Stimulated activated naive CD8-positive, alpha-beta T cell treated with anti-CD3 and anti-CD28 coated beads, Interleukin-15, Interleukin-2, amounts not matched to agents 100 ng/mL and 50 ng/mL, for 24 hours (primary cell): ENCODE data around the gene PCSK1.

Source experiments
- H3K27ac Mint-ChIP-seq: one replicate; pipeline ENCODE4 v1.8.0; 2021; ENCODE audit warnings: mild to moderate bottlenecking, mixed read lengths
- H3K27me3 Mint-ChIP-seq: one replicate; pipeline ENCODE4 v1.8.0; 2021; ENCODE audit warnings: mixed read lengths
- H3K36me3 Mint-ChIP-seq: one replicate; pipeline ENCODE4 v1.8.0; 2021; ENCODE audit warnings: low read depth, mixed read lengths
- H3K4me1 Mint-ChIP-seq: one replicate; pipeline ENCODE4 v1.8.0; 2021; ENCODE audit warnings: low read depth, mixed read lengths
- H3K4me3 Mint-ChIP-seq: one replicate; pipeline ENCODE4 v1.8.0; 2021; ENCODE audit warnings: mild to moderate bottlenecking, mixed read lengths
- H3K9me3 Mint-ChIP-seq: one replicate; pipeline ENCODE4 v1.8.0; 2021; ENCODE audit warnings: mixed read lengths

Gene PCSK1

DNA sequence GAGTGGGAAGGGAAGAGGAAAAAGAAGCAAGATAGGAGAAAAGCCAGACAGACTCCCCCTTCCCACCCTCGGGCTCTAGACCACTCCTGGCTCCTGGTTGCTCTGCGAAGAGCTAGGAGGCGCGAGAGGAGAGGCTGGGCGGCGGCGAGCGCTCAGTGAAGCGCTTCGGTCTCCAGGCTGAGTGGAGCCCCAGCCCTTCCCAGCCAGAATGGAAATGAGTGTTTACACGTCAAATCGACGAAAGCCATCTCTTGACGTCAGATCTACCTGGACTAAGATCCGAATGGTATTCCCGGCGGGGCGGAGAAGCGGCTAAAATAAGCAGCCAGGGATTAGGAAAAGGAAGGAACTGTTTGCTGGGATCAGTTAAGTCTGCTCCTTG lies at the start of gene PCSK1:
PCSK1 (minus strand) TSS at position 183 of the 382 bp plus-strand sequence. CDS start 206 bp downstream, outside the sequence.
- H3K27me3 Mint-ChIP-seq: peaks cover 78% of the 10 kb centered on the region
- H3K36me3 Mint-ChIP-seq: no peaks in the 10 kb centered on the region
- peaks cover 9% of the 10 kb centered on the region for H3K9me3 Mint-ChIP-seq
- H3K4me1 Mint-ChIP-seq: peaks cover 24% of the 10 kb centered on the region
- no peak within 1 kb of the TSS for H3K27ac Mint-ChIP-seq
- no peak within 1 kb of the TSS for H3K4me3 Mint-ChIP-seq

DNA sequence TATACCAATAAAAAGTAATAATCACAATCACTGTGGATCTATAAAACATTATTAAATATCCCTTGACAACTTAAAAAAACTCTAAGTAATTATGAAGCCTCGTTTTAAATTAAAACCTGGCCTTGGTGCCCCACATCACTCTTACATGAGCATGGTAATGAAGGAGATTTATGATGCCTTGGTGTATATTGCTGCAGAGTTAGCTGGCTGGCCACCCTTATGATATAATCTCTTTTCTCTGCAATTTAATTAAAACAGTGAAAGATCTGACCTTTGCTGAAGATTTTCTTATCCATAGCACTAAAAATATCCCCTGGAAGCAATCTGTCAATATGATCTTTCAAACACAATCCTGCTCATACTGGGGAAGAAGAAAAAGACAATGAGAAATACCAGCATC lies 48.8 kb upstream of the PCSK1 start:
- H3K36me3 Mint-ChIP-seq: no peaks in the 10 kb centered on the region
- no peaks in the 10 kb centered on the region for H3K9me3 Mint-ChIP-seq
- H3K27me3 Mint-ChIP-seq: peaks cover 5% of the 10 kb centered on the region
- no peaks in the 10 kb centered on the region for H3K4me1 Mint-ChIP-seq
- no peak overlapping the region for H3K4me3 Mint-ChIP-seq
- no peak overlapping the region for H3K27ac Mint-ChIP-seq

DNA sequence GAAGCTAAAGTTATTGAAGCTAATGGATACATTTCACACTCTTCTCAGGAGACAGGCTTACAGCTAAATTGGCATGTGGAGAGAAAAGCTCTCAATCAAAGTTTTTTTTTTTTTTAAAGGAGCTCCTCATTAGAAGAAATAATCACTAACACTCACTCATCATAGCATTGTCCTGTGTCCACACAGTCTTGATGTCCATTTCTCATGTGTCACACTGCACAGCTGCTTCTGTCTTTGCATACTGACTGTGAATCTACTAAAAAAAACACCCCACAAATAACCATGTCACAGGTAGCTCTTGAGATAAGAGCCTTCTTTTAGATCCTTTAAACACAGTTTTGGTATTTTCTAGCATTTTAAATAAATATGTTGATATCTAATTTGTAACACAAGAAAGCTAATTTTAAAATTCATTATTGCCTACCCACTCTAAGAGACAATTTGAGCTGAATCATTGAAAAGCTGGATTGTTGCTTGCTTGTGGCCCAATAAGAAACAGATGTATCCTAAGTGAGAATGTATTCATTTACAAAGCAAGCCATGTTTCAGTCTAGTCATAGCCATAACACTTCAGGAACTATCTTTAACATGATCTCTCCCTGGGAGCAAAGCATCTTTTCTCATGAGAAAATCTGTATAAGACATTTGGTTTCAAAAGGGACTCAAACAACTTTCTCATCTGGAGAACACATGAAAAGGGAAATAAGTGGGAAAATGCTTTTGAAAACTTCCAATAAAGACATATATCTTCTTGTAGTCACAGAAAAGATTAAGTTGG lies 48.1 kb upstream of the PCSK1 start:
- H3K9me3 Mint-ChIP-seq: no peaks in the 10 kb centered on the region
- H3K27ac Mint-ChIP-seq: no peak overlapping the region
- H3K36me3 Mint-ChIP-seq: no peaks in the 10 kb centered on the region
- peaks cover 5% of the 10 kb centered on the region for H3K27me3 Mint-ChIP-seq
- H3K4me3 Mint-ChIP-seq: no peak overlapping the region
- no peaks in the 10 kb centered on the region for H3K4me1 Mint-ChIP-seq

DNA sequence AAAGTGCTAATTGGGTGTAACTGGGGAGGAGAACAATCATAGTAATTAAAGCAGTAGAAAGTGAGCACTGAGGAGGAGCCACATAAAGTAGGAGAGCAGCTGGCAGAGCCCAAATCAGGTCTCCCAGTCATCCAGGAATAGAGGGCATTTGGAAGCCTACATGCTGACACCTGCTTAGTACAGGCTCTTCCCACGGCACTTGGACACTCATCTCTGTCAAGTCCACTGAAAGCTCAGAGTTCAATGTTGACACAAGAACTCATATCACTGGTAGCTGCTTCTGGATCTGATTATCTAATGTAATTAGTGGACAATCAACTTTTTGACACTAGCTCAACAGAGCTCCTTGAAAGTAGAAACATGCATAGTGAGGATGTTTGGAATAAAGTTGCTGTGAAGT lies 45.9 kb upstream of the PCSK1 start:
- no peak overlapping the region for H3K4me3 Mint-ChIP-seq
- H3K27ac Mint-ChIP-seq: no peak overlapping the region
- H3K27me3 Mint-ChIP-seq: no peaks in the 10 kb centered on the region
- H3K9me3 Mint-ChIP-seq: no peaks in the 10 kb centered on the region
- H3K4me1 Mint-ChIP-seq: no peaks in the 10 kb centered on the region
- H3K36me3 Mint-ChIP-seq: no peaks in the 10 kb centered on the region

DNA sequence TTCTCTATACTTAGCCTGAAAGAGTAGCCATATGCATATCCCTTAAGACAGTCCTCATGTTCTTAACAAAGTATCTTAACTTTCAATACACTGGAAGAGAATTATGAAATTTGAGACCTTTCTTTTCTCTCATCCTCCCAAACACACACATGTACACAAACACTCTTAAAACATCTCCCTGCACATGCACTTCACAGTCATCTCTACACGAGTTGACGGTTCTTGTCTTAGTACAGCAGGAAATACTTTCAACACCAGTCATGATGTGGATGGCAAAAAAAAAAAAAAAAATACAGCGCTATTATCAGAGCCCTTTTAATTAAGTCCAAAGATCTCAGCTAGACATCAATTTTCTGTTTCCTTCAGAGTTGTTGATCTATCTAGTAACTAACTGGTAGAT lies 43.6 kb upstream of the PCSK1 start:
- Mint-ChIP-seq H3K36me3 (no peaks in the 10 kb centered on the region), H3K9me3 (no peaks in the 10 kb centered on the region), H3K27me3 (no peaks in the 10 kb centered on the region), H3K4me3 (no peak overlapping the region), H3K4me1 (no peaks in the 10 kb centered on the region), H3K27ac (no peak overlapping the region)

DNA sequence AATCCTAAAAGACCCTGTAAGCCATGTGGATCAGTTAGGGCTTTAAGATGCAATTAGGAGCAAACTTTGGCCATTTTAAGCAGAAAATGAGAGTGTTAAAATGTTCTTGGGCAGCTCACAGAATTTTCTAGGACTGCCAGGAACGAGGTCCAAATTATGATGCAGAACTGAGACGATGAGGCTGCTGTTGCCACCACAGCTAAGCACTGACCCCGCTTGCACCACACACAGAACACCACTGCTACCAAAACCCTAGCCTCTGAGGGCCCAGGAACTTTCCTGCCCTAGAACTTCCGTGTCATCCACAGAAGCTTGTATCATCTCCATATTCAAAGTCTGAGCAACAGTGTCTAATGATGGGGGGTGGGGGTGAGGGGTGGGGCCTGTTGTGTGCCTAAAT lies 41.0 kb upstream of the PCSK1 start:
- Mint-ChIP-seq H3K27me3 (peaks cover 4% of the 10 kb centered on the region), H3K9me3 (no peaks in the 10 kb centered on the region), H3K27ac (no peak overlapping the region), H3K4me3 (no peak overlapping the region), H3K36me3 (no peaks in the 10 kb centered on the region), H3K4me1 (no peaks in the 10 kb centered on the region)

DNA sequence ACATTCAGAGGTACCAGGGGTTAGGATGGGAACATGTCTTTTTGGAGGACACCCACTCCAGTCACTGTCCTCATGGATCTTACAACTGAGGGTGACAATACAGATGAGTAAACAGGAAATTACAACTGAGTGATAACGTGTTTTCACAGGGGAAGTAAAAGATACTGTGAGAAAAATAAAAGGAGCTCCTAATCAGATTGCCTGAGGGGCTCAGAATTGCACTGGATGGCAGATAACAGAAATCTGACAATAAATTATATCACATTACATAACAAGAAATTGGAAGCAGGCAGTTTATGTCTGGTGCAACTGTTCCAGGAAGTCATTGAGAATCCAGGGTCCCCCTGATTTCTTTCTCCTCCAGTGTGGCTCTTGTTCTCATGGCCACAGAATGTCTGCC lies 40.1 kb upstream of the PCSK1 start:
- H3K27me3 Mint-ChIP-seq: peaks cover 11% of the 10 kb centered on the region
- no peaks in the 10 kb centered on the region for H3K36me3 Mint-ChIP-seq
- no peaks in the 10 kb centered on the region for H3K4me1 Mint-ChIP-seq
- no peak overlapping the region for H3K27ac Mint-ChIP-seq
- H3K9me3 Mint-ChIP-seq: no peaks in the 10 kb centered on the region
- no peak overlapping the region for H3K4me3 Mint-ChIP-seq

DNA sequence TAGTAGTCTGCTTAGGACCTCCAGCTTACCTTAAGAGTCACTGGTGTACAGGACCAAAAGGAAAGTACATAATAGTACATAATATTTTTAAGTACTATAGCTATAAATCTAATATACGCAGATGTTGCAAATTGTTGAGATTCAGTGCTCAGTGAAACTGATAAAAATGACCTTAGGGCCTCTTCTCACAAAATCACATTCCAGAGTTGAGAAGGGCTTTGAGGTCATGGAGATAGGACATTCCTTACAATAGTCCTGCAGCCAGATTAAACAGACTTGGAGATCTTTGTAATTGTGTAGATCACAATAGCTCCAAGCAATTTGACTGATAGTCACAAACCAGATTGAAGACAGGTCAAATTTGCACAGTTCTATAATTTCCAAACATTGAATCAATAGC lies 37.7 kb upstream of the PCSK1 start:
- Mint-ChIP-seq H3K9me3 (no peaks in the 10 kb centered on the region), H3K36me3 (no peaks in the 10 kb centered on the region), H3K27ac (no peak overlapping the region), H3K4me3 (no peak overlapping the region), H3K4me1 (no peaks in the 10 kb centered on the region), H3K27me3 (peaks cover 30% of the 10 kb centered on the region)

DNA sequence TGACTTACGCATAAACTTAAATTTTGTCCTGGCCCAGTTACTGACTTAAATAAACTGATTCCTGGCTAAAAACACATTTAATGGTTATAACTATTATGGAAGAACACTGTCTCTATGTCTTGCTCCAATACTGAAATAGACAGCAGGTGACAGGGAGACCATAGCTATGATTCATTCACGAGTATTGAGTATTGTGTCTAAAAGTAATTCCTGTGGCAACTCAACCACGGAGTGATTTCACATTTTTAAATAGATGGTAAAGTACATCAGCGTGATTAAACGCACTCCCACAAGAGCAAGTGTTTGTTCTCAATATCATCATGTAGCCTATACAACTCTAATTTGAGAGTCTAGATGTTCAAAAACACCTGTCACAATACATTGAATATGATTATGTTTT lies 35.9 kb upstream of the PCSK1 start:
- no peaks in the 10 kb centered on the region for H3K36me3 Mint-ChIP-seq
- H3K4me3 Mint-ChIP-seq: no peak overlapping the region
- peaks cover 32% of the 10 kb centered on the region for H3K27me3 Mint-ChIP-seq
- H3K27ac Mint-ChIP-seq: no peak overlapping the region
- no peaks in the 10 kb centered on the region for H3K9me3 Mint-ChIP-seq
- H3K4me1 Mint-ChIP-seq: no peaks in the 10 kb centered on the region

DNA sequence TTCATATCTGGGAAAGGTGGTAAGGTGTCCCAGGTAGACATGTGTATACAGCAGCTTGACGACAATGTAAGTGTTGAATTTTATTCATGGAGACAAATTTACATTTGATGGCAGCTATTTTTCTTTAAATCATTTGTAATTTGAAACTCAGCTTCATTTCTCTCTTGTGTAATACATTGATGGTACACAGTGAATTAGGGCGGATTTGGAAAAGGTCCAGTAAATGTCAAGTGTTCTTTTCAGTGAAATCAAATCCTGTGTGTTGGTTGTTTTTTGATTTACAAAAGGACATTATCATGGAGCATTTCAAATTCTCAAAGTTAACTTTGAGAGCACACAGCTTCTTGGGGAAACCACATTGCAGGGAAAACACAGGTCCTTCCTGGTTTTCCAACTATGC lies 30.0 kb upstream of the PCSK1 start:
- Mint-ChIP-seq H3K27ac (no peak overlapping the region), H3K9me3 (no peaks in the 10 kb centered on the region), H3K36me3 (no peaks in the 10 kb centered on the region), H3K4me3 (no peak overlapping the region), H3K27me3 (peaks cover 28% of the 10 kb centered on the region), H3K4me1 (no peaks in the 10 kb centered on the region)

DNA sequence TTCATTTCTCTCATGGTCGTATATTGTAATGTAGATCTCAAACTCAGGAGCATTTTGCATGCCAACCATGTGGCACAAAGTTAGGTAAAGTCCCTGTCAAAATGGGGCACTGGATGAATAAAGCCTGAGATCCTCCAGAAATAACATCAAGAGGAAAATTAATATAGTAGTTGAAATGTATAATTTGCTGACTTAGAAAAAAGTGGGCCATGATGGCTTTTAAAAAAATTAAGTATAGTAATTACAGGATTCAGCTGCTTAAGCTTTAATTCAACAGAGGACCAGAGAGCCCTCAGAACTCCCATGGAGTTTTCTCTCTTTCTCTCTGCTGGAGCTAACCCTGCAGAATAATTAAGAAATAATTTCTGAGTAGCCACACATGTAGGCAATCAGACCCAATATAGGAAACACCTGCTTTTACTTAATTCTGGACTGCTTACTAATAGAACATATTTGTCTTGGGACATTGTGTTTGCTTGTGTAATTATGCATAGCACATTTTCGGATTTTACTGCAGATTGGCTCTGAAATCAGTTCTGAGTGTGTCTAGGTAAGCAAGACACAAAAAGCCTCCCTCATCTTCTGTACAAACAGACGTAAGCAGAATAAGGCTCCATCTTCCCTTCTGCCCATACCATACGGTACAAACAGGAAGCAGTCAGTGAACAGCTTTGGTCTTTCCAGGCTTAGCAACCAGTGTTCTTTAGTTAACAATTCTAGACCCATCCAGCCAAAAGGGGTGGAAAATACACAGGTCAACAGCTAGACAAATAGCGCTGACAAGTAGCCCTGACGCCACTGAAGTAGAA lies 26.5 kb upstream of the PCSK1 start:
- Mint-ChIP-seq H3K4me1 (no peaks in the 10 kb centered on the region), H3K27me3 (peaks cover 6% of the 10 kb centered on the region)

DNA sequence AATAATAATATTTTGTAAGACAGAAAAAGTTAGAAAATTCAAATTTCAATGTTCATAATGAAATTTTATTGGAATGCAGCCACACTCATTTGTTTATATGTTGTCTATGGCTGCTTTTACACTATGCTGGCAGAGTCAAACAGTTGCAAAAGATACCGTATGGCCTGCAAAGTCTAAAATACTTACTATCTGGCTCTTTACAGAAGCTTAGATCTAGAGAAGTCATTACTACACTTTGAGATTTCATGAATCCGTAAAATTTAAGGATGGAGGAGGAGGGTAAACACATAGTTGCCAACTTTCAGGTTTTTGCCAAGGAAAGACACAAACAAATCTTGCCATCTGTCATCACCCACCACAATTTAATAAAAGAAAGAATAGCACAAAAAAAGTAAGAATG lies 25.1 kb upstream of the PCSK1 start:
- no peaks in the 10 kb centered on the region for H3K36me3 Mint-ChIP-seq
- H3K4me3 Mint-ChIP-seq: no peak overlapping the region
- H3K27ac Mint-ChIP-seq: no peak overlapping the region
- no peaks in the 10 kb centered on the region for H3K4me1 Mint-ChIP-seq
- peaks cover 9% of the 10 kb centered on the region for H3K9me3 Mint-ChIP-seq
- H3K27me3 Mint-ChIP-seq: peaks cover 6% of the 10 kb centered on the region

More for the DNA sequence above, 26.5 kb upstream of the PCSK1 start:
- Mint-ChIP-seq H3K9me3 (peaks cover 9% of the 10 kb centered on the region), H3K36me3 (no peaks in the 10 kb centered on the region), H3K27ac (no peak overlapping the region), H3K4me3 (no peak overlapping the region)

DNA sequence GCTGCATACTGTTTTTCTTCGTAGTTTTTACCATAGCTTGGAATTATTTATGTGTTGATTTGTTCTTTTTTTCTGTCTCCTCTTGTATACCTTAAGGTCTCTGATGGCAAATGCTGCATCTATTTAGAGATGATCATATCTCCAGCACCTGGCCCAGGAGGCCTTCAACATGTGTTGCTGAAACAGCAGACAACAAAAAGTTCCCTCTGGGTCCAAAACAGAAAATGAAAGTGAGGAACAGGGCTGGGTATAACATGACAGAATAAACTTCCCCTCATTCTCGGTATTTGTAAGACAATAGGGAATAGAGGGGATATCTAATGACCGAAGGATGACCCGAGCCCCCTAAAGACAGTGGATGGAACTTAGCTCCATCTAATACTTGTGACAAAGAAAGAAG lies 22.7 kb upstream of the PCSK1 start:
- Mint-ChIP-seq H3K27me3 (no peaks in the 10 kb centered on the region), H3K4me3 (no peak overlapping the region), H3K4me1 (no peaks in the 10 kb centered on the region), H3K36me3 (no peaks in the 10 kb centered on the region), H3K27ac (no peak overlapping the region), H3K9me3 (peaks cover 9% of the 10 kb centered on the region)

DNA sequence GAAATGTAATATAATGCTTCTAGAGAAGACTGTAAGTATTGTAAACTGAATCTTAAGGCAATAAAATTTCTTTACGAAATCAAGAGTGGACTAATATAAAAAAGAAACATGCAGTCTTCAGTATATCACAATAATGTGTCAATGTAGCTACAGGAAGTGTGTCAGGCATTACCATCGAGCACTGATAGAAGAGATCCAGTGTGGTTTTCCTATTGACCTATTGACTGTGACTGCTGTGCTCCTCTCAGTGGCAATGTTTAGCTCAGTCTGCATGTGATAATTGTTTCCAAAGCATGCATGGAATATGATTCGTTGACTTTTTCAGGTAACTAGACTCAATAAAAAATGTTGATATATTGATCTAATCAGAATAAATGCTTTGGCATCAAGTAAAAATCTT lies 20.3 kb upstream of the PCSK1 start:
- Mint-ChIP-seq H3K4me3 (no peak overlapping the region), H3K27me3 (no peaks in the 10 kb centered on the region), H3K9me3 (peaks cover 9% of the 10 kb centered on the region), H3K36me3 (no peaks in the 10 kb centered on the region), H3K4me1 (no peaks in the 10 kb centered on the region), H3K27ac (no peak overlapping the region)

DNA sequence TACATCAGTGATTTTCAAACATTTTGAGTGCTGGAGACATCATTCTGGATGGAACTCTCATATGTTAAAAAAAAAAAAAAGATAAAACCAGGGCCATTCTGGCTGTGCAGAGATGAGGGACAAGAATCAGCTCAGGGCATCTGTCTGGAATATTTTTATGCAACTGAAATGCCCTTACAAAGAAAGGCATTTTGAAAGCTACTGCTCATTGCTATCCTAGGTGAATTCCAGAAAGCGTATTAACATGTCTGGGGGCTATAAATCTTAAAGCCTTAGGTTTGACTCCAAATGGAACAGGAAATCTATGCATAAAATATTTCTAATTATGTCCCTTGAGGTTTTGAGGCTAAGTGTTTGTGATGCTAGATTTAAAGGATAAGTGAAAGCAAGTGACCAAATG lies 14.9 kb upstream of the PCSK1 start:
- H3K9me3 Mint-ChIP-seq: no peaks in the 10 kb centered on the region
- no peaks in the 10 kb centered on the region for H3K36me3 Mint-ChIP-seq
- no peak overlapping the region for H3K4me3 Mint-ChIP-seq
- H3K27me3 Mint-ChIP-seq: peaks cover 32% of the 10 kb centered on the region
- H3K27ac Mint-ChIP-seq: no peak overlapping the region
- no peaks in the 10 kb centered on the region for H3K4me1 Mint-ChIP-seq

DNA sequence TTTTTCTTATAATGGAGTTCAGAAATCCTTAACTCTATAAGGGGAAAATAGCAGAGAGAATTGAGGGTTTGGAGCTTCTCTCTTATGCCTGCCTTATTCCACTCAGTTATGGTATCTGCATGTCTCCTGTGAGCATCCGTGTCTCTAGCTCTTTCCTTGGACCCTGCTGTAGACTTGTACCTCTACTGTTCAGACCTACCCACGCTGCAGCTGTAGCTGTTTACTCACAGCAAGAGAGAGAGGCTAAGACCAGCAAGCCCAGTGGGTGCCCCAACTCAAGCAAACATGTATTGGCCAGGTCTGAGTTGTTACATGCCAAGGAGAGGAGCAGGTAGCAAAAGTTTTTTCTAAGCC lies 7.1 kb upstream of the PCSK1 start:
- no peak overlapping the region for H3K27ac Mint-ChIP-seq
- H3K4me3 Mint-ChIP-seq: no peak overlapping the region
- no peaks in the 10 kb centered on the region for H3K9me3 Mint-ChIP-seq
- no peaks in the 10 kb centered on the region for H3K36me3 Mint-ChIP-seq
- peaks cover 72% of the 10 kb centered on the region for H3K27me3 Mint-ChIP-seq
- peaks cover 13% of the 10 kb centered on the region for H3K4me1 Mint-ChIP-seq
